DMS 273 treated with DMSO at 0.1 percent for 48 hours (cell line): Measurements from ENCODE around the gene CD27.
"Not testable (repeated sequence)": the region's sequence is repeated elsewhere in the genome, so short reads cannot be mapped to it uniquely, and the experiment has no call there.

Experiments used
- DNase-seq: peaks from one replicate; lab custom pipeline; 2025; lab: John Stamatoyannopoulos, UW

CD27 gene

GRCh38 chr12:6461401-6462233 is 16.9 kb downstream of the CD27 start:
- DNase-seq, result no peak

- DNase-seq, result no peak
These were observed 17.7 kb downstream of the CD27 start for GRCh38 chr12:6462234-6462995.

GRCh38 chr12:6463216-6463615 is 18.5 kb downstream of the CD27 start:
- DNase-seq, result no peak

- no peak for DNase-seq
These were observed 19.1 kb downstream of the CD27 start for GRCh38 chr12:6463858-6464257.

- no peak for DNase-seq
These were observed 19.8 kb downstream of the CD27 start for GRCh38 chr12:6464531-6464930.

- DNase-seq, result peak; percentile 7
These were observed 20.9 kb downstream of the CD27 start for GRCh38 chr12:6465467-6466183.

- DNase-seq, result no peak
These were observed 21.4 kb downstream of the CD27 start for GRCh38 chr12:6466184-6466573.

- DNase-seq, result not testable (repeated sequence)
These were observed 22.0 kb downstream of the CD27 start for GRCh38 chr12:6466751-6467150.

GRCh38 chr12:6467571-6468282 is 23.0 kb downstream of the CD27 start:
- not testable (repeated sequence) for DNase-seq

GRCh38 chr12:6468283-6468575 is 23.5 kb downstream of the CD27 start:
- DNase-seq, result no peak

- no peak for DNase-seq
These were observed 24.3 kb downstream of the CD27 start for GRCh38 chr12:6469092-6469491.

GRCh38 chr12:6469609-6470374 is 25.0 kb downstream of the CD27 start:
- DNase-seq, result no peak

- DNase-seq, result peak; percentile 82
These were observed 25.8 kb downstream of the CD27 start, which contains the start of gene VAMP1 for GRCh38 chr12:6470375-6471163. Gene VAMP1, minus strand, starts transcription at chr12:6470677. Its CDS starts 146 bp downstream, at chr12:6470531.

GRCh38 chr12:6471989-6472360 is 27.2 kb downstream of the CD27 start:
- DNase-seq, result no peak

- DNase-seq, result no peak
These were observed 27.7 kb downstream of the CD27 start for GRCh38 chr12:6472491-6472890.

GRCh38 chr12:6475233-6475975 is 30.6 kb downstream of the CD27 start:
- DNase-seq, result not testable (repeated sequence)

- no peak for DNase-seq
These were observed 31.7 kb downstream of the CD27 start for GRCh38 chr12:6476489-6476888.

GRCh38 chr12:6477601-6478377 is 33.0 kb downstream of the CD27 start:
- not testable (repeated sequence) for DNase-seq

GRCh38 chr12:6478416-6478815 is 33.7 kb downstream of the CD27 start:
- DNase-seq, result no peak
